HEK293 (cell line): ENCODE results near the gene RNF40.

Experiments
- BCL11B ChIP-seq: fragments of 450-650 bp; formaldehyde crosslinking; IDR thresholded peaks from 2 replicates; pipeline ENCODE4 v1.5.1; 2016; ENCODE audit warnings: low read depth, missing biosample characterization, missing genetic modification characterization
- KLF1 ChIP-seq: fragments of 450-650 bp; formaldehyde crosslinking; IDR thresholded peaks from 2 replicates; pipeline ENCODE4 v1.5.1; 2016; ENCODE audit warnings: missing biosample characterization, missing genetic modification characterization
- KLF10 ChIP-seq: fragments of 450-650 bp; IDR thresholded peaks from 2 replicates; pipeline ENCODE4 v1.5.1; 2018; ENCODE audit warnings: missing biosample characterization, mild to moderate bottlenecking, missing genetic modification characterization
- PBX3 ChIP-seq: sonication (generic); formaldehyde crosslinking; IDR thresholded peaks from 2 replicates; pipeline ENCODE4 v1.8.1; 2022; ENCODE audit warnings: mild to moderate bottlenecking, moderate library complexity, missing genetic modification reagents
- TRIM28 ChIP-seq: IDR thresholded peaks from 2 replicates; pipeline ENCODE4 v1.6.1; 2011; ENCODE audit warnings: low read length, control low read depth, borderline replicate concordance
- ZBTB1 ChIP-seq: fragments of 450-650 bp; formaldehyde crosslinking; IDR thresholded peaks from 2 replicates; pipeline ENCODE4 v1.5.1; 2016; ENCODE audit warnings: missing biosample characterization, missing genetic modification characterization
- ZBTB10 ChIP-seq: fragments of 450-650 bp; formaldehyde crosslinking; IDR thresholded peaks from 2 replicates; pipeline ENCODE4 v1.5.1; 2016; ENCODE audit warnings: missing biosample characterization, missing genetic modification characterization
- ZFP3 ChIP-seq: fragments of 450-650 bp; formaldehyde crosslinking; IDR thresholded peaks from 2 replicates; pipeline ENCODE4 v1.5.1; 2016; ENCODE audit warnings: low read depth, missing biosample characterization, missing genetic modification characterization
- ZNF140 ChIP-seq: fragments of 450-650 bp; formaldehyde crosslinking; IDR thresholded peaks from 2 replicates; pipeline ENCODE4 v1.5.1; 2016; ENCODE audit warnings: missing biosample characterization, missing genetic modification characterization
- ZNF18 ChIP-seq: fragments of 450-650 bp; formaldehyde crosslinking; IDR thresholded peaks from 2 replicates; pipeline ENCODE4 v1.5.1; 2016; ENCODE audit warnings: missing biosample characterization, missing genetic modification characterization
- ZNF19 ChIP-seq: fragments of 450-650 bp; formaldehyde crosslinking; IDR thresholded peaks from 2 replicates; pipeline ENCODE4; 2016; ENCODE audit warnings: missing biosample characterization, missing genetic modification characterization, low read depth
- ZNF274 ChIP-seq, 2 experiments: fragments of 200-500 bp in 1 of 2; fragments of 450-650 bp in 1 of 2; sonication (Bioruptor generic) in 1 of 2; formaldehyde crosslinking in 1 of 2; IDR thresholded peaks; 2 replicates each; pipeline versions ENCODE4 v1.5.1 to v1.6.1; 2014 to 2016; ENCODE audit warnings: borderline replicate concordance in 1 of 2, inconsistent platforms in 1 of 2, low read length in 1 of 2, missing biosample characterization in 1 of 2, missing genetic modification characterization in 1 of 2
- ZNF292 ChIP-seq: fragments of 450-650 bp; formaldehyde crosslinking; IDR thresholded peaks from 2 replicates; pipeline ENCODE4 v1.5.1; 2016; ENCODE audit warnings: low read depth, missing biosample characterization, missing genetic modification characterization, borderline replicate concordance
- ZNF366 ChIP-seq: fragments of 450-650 bp; formaldehyde crosslinking; conservative IDR thresholded peaks from 2 replicates; pipeline ENCODE4 v1.5.1; 2016; ENCODE audit warnings: missing biosample characterization, missing genetic modification characterization
- ZNF514 ChIP-seq: fragments of 450-650 bp; formaldehyde crosslinking; IDR thresholded peaks from 2 replicates; pipeline ENCODE4 v1.5.1; 2016; ENCODE audit warnings: missing biosample characterization, missing genetic modification characterization
- ZNF518A ChIP-seq: fragments of 450-650 bp; formaldehyde crosslinking; conservative IDR thresholded peaks from 2 replicates; pipeline ENCODE4 v1.5.1; 2016; ENCODE audit warnings: low read depth, missing biosample characterization, missing genetic modification characterization
- ZNF548 ChIP-seq: fragments of 450-650 bp; formaldehyde crosslinking; IDR thresholded peaks from 2 replicates; pipeline ENCODE4 v1.5.1; 2016; ENCODE audit warnings: missing biosample characterization, missing genetic modification characterization
- ZNF558 ChIP-seq: fragments of 450-650 bp; formaldehyde crosslinking; IDR thresholded peaks from 2 replicates; pipeline ENCODE4 v1.5.1; 2016; ENCODE audit warnings: missing biosample characterization, missing genetic modification characterization
- ZNF585B ChIP-seq: fragments of 450-650 bp; formaldehyde crosslinking; IDR thresholded peaks from 2 replicates; pipeline ENCODE4 v1.5.1; 2016; ENCODE audit warnings: missing biosample characterization, missing genetic modification characterization
- ZNF76 ChIP-seq: fragments of 450-650 bp; formaldehyde crosslinking; IDR thresholded peaks from 2 replicates; pipeline ENCODE4; 2016; ENCODE audit warnings: low read depth, missing biosample characterization, missing genetic modification characterization, borderline replicate concordance
- ZNF768 ChIP-seq: fragments of 450-650 bp; formaldehyde crosslinking; IDR thresholded peaks from 2 replicates; pipeline ENCODE4 v1.5.1; 2018; ENCODE audit warnings: missing biosample characterization, mild to moderate bottlenecking, missing genetic modification characterization
- ZNF776 ChIP-seq: fragments of 450-650 bp; formaldehyde crosslinking; IDR thresholded peaks from 2 replicates; pipeline ENCODE4 v1.5.0; 2017; ENCODE audit warnings: missing biosample characterization, missing genetic modification characterization, borderline replicate concordance
- ZSCAN16 ChIP-seq: fragments of 450-650 bp; formaldehyde crosslinking; IDR thresholded peaks from 2 replicates; pipeline ENCODE4 v1.5.1; 2016; ENCODE audit warnings: missing biosample characterization, missing genetic modification characterization
- ZSCAN18 ChIP-seq: fragments of 450-650 bp; formaldehyde crosslinking; IDR thresholded peaks from 2 replicates; pipeline ENCODE4 v1.5.1; 2016; ENCODE audit warnings: missing biosample characterization, missing genetic modification characterization
- ZSCAN5A ChIP-seq: fragments of 450-650 bp; formaldehyde crosslinking; IDR thresholded peaks from 2 replicates; pipeline ENCODE4 v1.5.1; 2016; ENCODE audit warnings: missing biosample characterization, missing genetic modification characterization

Gene RNF40

GRCh38 chr16:30786936-30787612, 25.0 kb downstream of the RNF40 start, which contains the start of gene ZNF629 (continued):
- TF ChIP-seq ZNF18 (tag by site-specific recombination) (peak; percentile 70; the same call in 1 of the 2 replicates), ZNF76 (tag by site-specific recombination) (peak; percentile 88), ZFP3 (tag by site-specific recombination) (no peak), KLF1 (tag by site-specific recombination) (peak; percentile 69; the same call in 1 of the 2 replicates), ZSCAN18 (tag by site-specific recombination) (peak; percentile 64; the same call in 1 of the 2 replicates), KLF10 (peak; percentile 41; the same call in 1 of the 2 replicates), ZSCAN16 (tag by site-specific recombination) (no peak), ZNF274 (IDR thresholded peaks at IDR 0.05; ENCODE audit: low read length) (no peak), ZNF274 (tag by site-specific recombination; IDR thresholded peaks at IDR 0.05; ENCODE audit: borderline replicate concordance) (no peak), ZNF548 (tag by site-specific recombination) (no peak), ZNF292 (tag by site-specific recombination) (no peak), PBX3 (CRISPR knock-in tag) (0 out of 2 replicates have a peak, but pooled peaks have one; percentile 38), ZNF768 (tag by site-specific recombination) (no peak), ZBTB1 (peak; percentile 65; the same call in 1 of the 2 replicates), TRIM28 (0 out of 2 replicates have a peak, but pooled peaks have one; percentile 35), ZNF776 (tag by site-specific recombination) (no peak), ZNF19 (tag by site-specific recombination) (no peak), ZNF366 (tag by site-specific recombination) (no peak), ZNF518A (tag by site-specific recombination) (peak; percentile 74), ZBTB10 (tag by site-specific recombination) (no peak; the same call in none of the 2 replicates), ZNF514 (no peak), BCL11B (peak; percentile 97), ZNF558 (tag by site-specific recombination) (0 out of 2 replicates have a peak, but pooled peaks have one; percentile 11), ZNF140 (no peak), ZNF585B (tag by site-specific recombination) (no peak), ZSCAN5A (tag by site-specific recombination) (no peak)
